SK-N-SH treated with all-trans-retinoic acid at 6 μM for 48 hours (cell line): ENCODE data around the gene HLA-DPA1.

Experiments used
- ATAC-seq: fragments of 200-7000 bp; cut with Tn5 transposase; 3 replicates; pipeline ENCODE4 v1.9.1; 2020; ENCODE audit warnings: mild to moderate bottlenecking, moderate library complexity
- ARNTL ChIP-seq: fragments of 450-650 bp; formaldehyde crosslinking; IDR thresholded peaks from 2 replicates; pipeline ENCODE4 v1.5.0; 2020; ENCODE audit warnings: low read depth, mild to moderate bottlenecking, moderate library complexity, borderline replicate concordance
- BACH2 ChIP-seq: fragments of 250-450 bp; sonication (Bioruptor Pico); IDR thresholded peaks from 2 replicates; pipeline ENCODE4 v1.9.0; 2021; ENCODE audit warnings: mild to moderate bottlenecking, borderline replicate concordance
- CSDC2 ChIP-seq: fragments of 250-450 bp; sonication (Bioruptor Pico); IDR thresholded peaks from 2 replicates; pipeline ENCODE4 v1.5.0; 2020; ENCODE audit warnings: mild to moderate bottlenecking, moderate library complexity
- ESRRG ChIP-seq: fragments of 250-450 bp; sonication (Bioruptor Pico); IDR thresholded peaks from 2 replicates; pipeline ENCODE4 v1.6.1; 2021; ENCODE audit warnings: mild to moderate bottlenecking
- ISL1 ChIP-seq: fragments of 250-450 bp; sonication (Bioruptor Pico); IDR thresholded peaks from 2 replicates; pipeline ENCODE4 v2.1.2; 2022; ENCODE audit warnings: mild to moderate bottlenecking, moderate library complexity
- OSR1 ChIP-seq: fragments of 250-450 bp; sonication (Bioruptor Pico); IDR thresholded peaks from 2 replicates; pipeline ENCODE4 v1.8.0; 2022; ENCODE audit warnings: moderate library complexity, mild to moderate bottlenecking, inconsistent platforms
- SNAI2 ChIP-seq: fragments of 250-450 bp; sonication (Bioruptor Pico); IDR thresholded peaks from 2 replicates; pipeline ENCODE4 v1.5.0; 2020; ENCODE audit warnings: mild to moderate bottlenecking, moderate library complexity
- TCF4 ChIP-seq: fragments of 250-450 bp; sonication (Bioruptor Pico); IDR thresholded peaks from 2 replicates; pipeline ENCODE4 v1.8.0; 2021; ENCODE audit warnings: mild to moderate bottlenecking, moderate library complexity, borderline replicate concordance
- ZC3H10 ChIP-seq: fragments of 250-450 bp; sonication (Bioruptor Pico); IDR thresholded peaks from 2 replicates; pipeline ENCODE4 v1.5.1; 2021; ENCODE audit warnings: mild to moderate bottlenecking, moderate library complexity
- ZFP3 ChIP-seq: fragments of 250-450 bp; sonication (Bioruptor Pico); IDR thresholded peaks from 2 replicates; pipeline ENCODE4 v1.5.0; 2020; ENCODE audit warnings: mild to moderate bottlenecking, moderate library complexity
- ZFP30 ChIP-seq: fragments of 450-650 bp; formaldehyde crosslinking; IDR thresholded peaks from 2 replicates; pipeline ENCODE4 v1.5.0; 2022; ENCODE audit warnings: mild to moderate bottlenecking, moderate library complexity
- ZNF565 ChIP-seq: fragments of 450-650 bp; formaldehyde crosslinking; conservative IDR thresholded peaks from 2 replicates; pipeline ENCODE4 v1.5.0; 2020; ENCODE audit warnings: low read depth, mild to moderate bottlenecking, moderate library complexity
- ZNF70 ChIP-seq: fragments of 450-650 bp; formaldehyde crosslinking; IDR thresholded peaks from 2 replicates; pipeline ENCODE4 v1.5.0; 2020; ENCODE audit warnings: mild to moderate bottlenecking, moderate library complexity
- ZNF8 ChIP-seq: fragments of 450-650 bp; formaldehyde crosslinking; IDR thresholded peaks from 2 replicates; pipeline ENCODE4 v1.5.0; 2020; ENCODE audit warnings: mild to moderate bottlenecking, moderate library complexity
- TF ChIP-seq, protein P1 (sequence below): fragments of 250-450 bp; sonication (Bioruptor Pico); IDR thresholded peaks from 2 replicates; pipeline ENCODE4 v1.8.0; 2021; ENCODE audit warnings: low read depth, mild to moderate bottlenecking, moderate library complexity, borderline replicate concordance
- TF ChIP-seq, protein P2 (sequence below): fragments of 250-450 bp; sonication (Bioruptor Pico); IDR thresholded peaks from 2 replicates; pipeline ENCODE4 v1.8.0; 2020; ENCODE audit warnings: mild to moderate bottlenecking, moderate library complexity, borderline replicate concordance
- TF ChIP-seq, protein P3 (sequence below): fragments of 250-450 bp; sonication (Bioruptor Pico); IDR thresholded peaks from 2 replicates; pipeline ENCODE4 v1.5.1; 2021; ENCODE audit warnings: mild to moderate bottlenecking, moderate library complexity
- TF ChIP-seq, protein P4 (sequence below): fragments of 250-450 bp; sonication (Bioruptor Pico); IDR thresholded peaks from 2 replicates; pipeline ENCODE4 v1.5.1; 2020; ENCODE audit warnings: low read depth, mild to moderate bottlenecking, moderate library complexity

HLA-DPA1 gene

DNA sequence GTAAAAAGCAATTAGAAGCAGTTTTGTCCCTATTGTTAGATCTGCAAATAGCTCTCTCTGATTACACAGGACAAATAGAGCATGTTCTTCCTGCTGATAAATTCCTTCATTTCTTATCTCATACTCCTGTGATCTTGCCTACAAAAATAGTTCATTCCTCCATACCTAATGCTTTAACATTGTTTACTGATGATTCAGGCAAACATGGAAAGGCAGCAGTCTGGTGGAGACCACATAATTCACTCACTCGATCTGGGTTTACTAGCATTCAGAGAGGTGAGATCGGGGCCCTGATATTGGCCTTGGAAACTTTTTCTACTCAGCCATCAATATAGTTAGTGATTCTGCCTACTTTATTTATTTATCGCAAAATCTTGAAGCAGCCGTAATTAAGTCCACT lies 20.2 kb downstream of the HLA-DPA1 start (continued):
- TF ChIP-seq, protein P1, sequence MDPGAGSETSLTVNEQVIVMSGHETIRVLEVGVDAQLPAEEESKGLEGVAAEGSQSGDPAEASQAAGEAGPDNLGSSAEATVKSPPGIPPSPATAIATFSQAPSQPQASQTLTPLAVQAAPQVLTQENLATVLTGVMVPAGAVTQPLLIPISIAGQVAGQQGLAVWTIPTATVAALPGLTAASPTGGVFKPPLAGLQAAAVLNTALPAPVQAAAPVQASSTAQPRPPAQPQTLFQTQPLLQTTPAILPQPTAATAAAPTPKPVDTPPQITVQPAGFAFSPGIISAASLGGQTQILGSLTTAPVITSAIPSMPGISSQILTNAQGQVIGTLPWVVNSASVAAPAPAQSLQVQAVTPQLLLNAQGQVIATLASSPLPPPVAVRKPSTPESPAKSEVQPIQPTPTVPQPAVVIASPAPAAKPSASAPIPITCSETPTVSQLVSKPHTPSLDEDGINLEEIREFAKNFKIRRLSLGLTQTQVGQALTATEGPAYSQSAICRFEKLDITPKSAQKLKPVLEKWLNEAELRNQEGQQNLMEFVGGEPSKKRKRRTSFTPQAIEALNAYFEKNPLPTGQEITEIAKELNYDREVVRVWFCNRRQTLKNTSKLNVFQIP (CRISPR knock-in tag): no peak
- TF ChIP-seq CSDC2: no peak
- TF ChIP-seq BACH2 (CRISPR knock-in tag): no peak
- no peak for TF ChIP-seq ZNF565 (CRISPR knock-in tag)
- TF ChIP-seq, all 23 proteins: peak for 0

DNA sequence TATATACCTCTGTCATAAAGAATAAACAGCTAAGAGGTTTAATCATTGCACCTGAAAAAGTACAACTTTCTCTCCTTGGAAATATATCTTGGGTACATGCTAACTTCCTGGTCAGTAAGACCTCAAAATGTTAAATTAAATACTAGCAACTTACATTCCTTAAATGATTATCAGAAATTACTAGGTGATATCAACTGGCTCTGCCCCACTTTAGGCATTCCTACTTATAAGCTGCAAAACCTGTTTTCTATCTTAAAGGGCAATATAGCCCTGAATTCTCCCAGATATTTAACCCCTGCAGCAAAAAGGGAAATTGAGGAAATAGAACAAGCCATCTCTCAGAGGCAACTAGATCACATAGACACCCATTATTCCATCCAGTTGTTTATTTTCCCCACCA lies 20.8 kb downstream of the HLA-DPA1 start:
- ATAC-seq: no peak
- no peak for TF ChIP-seq ISL1 (CRISPR knock-in tag)
- TF ChIP-seq, all 23 proteins: peak for 0

DNA sequence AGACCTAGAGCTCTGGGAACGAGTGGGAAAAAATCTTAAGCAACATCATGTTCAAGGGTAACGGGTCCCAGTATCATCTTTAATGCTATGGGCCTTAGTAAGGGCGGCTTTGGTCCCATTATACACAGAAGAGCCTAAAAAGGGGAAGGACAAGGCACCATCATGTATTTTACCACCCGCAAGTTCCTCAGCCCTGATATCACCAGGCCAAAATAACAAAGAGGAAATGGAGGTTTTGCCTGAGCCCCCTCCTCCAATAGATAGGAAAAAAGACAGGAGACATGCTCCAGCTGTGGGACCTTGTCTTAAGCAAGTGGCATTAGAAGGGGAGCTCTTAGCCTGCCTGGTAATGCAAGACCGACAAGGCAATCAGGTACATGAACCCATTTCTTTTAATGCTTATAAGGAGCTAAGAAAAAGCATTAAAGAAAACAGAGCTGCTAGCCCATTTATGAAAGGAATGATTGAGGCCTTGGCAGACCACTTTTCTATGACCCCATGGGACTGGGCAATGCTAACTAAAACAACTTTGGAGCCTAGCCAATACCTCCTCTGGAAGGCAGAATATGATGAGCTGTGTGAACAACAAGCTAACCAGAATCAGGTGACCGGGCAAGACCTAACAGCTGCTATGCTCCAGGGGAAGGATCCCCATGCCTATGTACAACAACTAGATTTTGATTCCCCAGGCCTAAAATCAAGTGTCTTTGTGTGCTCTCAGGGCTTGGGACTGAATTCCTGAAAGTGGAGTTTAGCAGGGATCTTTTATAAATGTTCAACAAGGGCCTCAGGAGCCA lies 23.2 kb downstream of the HLA-DPA1 start:
- TF ChIP-seq ZNF70 (no peak), ZC3H10 (CRISPR knock-in tag) (no peak), SNAI2 (CRISPR knock-in tag) (no peak), OSR1 (CRISPR knock-in tag) (no peak)
- TF ChIP-seq, protein P2, sequence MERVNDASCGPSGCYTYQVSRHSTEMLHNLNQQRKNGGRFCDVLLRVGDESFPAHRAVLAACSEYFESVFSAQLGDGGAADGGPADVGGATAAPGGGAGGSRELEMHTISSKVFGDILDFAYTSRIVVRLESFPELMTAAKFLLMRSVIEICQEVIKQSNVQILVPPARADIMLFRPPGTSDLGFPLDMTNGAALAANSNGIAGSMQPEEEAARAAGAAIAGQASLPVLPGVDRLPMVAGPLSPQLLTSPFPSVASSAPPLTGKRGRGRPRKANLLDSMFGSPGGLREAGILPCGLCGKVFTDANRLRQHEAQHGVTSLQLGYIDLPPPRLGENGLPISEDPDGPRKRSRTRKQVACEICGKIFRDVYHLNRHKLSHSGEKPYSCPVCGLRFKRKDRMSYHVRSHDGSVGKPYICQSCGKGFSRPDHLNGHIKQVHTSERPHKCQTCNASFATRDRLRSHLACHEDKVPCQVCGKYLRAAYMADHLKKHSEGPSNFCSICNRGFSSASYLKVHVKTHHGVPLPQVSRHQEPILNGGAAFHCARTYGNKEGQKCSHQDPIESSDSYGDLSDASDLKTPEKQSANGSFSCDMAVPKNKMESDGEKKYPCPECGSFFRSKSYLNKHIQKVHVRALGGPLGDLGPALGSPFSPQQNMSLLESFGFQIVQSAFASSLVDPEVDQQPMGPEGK: no peak
- TF ChIP-seq, protein P3, sequence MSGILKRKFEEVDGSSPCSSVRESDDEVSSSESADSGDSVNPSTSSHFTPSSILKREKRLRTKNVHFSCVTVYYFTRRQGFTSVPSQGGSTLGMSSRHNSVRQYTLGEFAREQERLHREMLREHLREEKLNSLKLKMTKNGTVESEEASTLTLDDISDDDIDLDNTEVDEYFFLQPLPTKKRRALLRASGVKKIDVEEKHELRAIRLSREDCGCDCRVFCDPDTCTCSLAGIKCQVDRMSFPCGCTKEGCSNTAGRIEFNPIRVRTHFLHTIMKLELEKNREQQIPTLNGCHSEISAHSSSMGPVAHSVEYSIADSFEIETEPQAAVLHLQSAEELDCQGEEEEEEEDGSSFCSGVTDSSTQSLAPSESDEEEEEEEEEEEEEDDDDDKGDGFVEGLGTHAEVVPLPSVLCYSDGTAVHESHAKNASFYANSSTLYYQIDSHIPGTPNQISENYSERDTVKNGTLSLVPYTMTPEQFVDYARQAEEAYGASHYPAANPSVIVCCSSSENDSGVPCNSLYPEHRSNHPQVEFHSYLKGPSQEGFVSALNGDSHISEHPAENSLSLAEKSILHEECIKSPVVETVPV (CRISPR knock-in tag): no peak
- no peak for ATAC-seq

DNA sequence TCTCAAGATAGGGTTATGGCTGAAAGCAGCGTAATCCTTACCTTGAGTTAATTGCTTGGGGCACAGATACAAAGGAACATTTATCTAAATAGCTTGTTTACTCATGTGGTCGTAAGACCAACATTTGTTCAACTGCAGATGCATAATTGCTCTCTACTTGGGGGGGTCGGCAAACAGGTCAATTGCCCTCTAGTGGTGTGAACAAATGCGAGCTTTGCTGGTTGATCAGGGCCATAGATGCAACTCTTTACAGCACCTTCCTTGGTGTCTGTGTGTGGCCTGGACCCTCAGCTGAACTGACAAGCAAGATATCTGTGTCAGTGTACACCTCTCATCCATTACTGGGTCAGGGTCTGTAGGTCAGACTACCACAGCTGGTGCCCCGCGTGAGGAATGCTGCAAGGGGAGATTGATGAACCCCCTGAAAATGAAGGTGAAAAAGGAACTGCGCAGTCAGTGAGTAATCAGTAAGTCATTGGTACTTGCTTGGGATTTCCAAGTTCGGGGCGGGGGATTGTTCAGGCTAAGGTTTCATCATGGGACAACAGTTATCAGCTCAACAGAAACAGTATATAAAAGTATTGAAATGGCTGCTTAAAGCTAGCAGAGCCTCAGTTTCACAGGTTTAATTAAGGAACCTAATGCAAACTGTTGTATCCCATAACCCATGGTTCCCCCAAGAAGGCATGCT lies 24.0 kb downstream of the HLA-DPA1 start:
- TF ChIP-seq ISL1 (CRISPR knock-in tag) (no peak), SNAI2 (CRISPR knock-in tag) (no peak), ZFP3 (CRISPR knock-in tag) (no peak), ZNF70 (no peak), ZNF8 (CRISPR knock-in tag) (no peak), ESRRG (no peak), ARNTL (CRISPR knock-in tag) (no peak), ZC3H10 (CRISPR knock-in tag) (no peak), CSDC2 (no peak), ZFP30 (CRISPR knock-in tag) (no peak), BACH2 (CRISPR knock-in tag) (no peak), ZNF565 (CRISPR knock-in tag) (no peak), TCF4 (CRISPR knock-in tag) (no peak), OSR1 (CRISPR knock-in tag) (no peak)
- TF ChIP-seq, protein P2: no peak
- TF ChIP-seq, protein P1 (CRISPR knock-in tag): no peak
- TF ChIP-seq, protein P3 (CRISPR knock-in tag): no peak
- TF ChIP-seq, protein P4, sequence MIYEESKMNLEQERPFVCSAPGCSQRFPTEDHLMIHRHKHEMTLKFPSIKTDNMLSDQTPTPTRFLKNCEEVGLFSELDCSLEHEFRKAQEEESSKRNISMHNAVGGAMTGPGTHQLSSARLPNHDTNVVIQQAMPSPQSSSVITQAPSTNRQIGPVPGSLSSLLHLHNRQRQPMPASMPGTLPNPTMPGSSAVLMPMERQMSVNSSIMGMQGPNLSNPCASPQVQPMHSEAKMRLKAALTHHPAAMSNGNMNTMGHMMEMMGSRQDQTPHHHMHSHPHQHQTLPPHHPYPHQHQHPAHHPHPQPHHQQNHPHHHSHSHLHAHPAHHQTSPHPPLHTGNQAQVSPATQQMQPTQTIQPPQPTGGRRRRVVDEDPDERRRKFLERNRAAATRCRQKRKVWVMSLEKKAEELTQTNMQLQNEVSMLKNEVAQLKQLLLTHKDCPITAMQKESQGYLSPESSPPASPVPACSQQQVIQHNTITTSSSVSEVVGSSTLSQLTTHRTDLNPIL (CRISPR knock-in tag): no peak
- ATAC-seq: no peak
